Activated T-helper 1 cell treated with Interleukin-2 at 50 U/mL for 16 hours (primary cell): ENCODE measurements around the gene MIB2.

ENCODE experiments used
- DNase-seq: peaks from one replicate; pipeline ENCODE4 v3.0.0-alpha.2; 2020; ENCODE audit warnings: low read depth

The MIB2 gene

DNA sequence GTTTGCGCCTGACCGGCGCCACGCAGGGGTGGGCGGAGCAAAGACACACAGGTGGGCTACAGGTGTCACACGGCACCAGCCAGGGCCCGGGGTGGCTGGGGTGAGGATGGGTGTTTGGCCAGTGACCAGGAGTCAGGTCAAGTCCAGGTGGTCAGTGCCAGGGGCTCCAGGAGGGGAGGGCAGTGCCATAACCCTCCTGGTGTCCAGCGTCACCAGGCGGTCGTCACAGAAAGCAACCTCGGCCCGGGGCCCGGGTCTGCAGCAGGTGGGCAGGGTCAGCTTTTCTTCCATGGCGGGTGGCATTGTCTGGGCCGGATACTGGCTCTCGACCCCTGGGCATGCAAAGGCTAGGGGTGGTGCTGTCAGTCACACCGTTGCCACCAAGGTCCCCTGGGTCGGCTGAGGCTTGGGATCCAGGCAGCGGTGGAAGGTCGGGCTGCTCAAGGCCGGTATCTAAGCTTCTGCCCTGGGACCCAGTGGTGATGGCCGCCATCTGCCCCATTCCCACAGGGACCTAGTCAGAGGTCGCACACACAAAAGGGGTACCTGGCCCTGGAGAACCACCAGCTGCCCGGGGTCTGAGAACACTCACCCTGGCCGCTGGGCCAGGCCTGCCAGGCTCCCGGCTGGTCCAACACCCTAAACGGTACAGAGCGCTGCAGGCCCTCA, 17.1 kb upstream of the MIB2 start:
- no peak for DNase-seq

DNA sequence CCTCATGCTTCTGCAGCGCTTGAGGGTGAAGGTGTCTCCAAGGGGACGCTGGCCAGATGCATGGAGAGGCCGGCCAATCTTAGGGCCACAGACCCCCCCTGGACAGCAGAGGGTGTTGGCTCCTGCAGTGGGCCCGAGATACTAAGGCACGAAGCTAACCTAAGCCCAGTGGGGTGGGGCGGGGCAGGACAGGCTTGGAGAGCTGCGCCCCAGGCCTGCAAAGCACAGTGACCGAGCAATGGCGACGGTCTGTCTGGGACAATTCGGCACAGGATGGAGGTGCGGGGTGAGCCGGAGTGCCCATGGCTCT, 16.6 kb upstream of the MIB2 start:
- DNase-seq, result no peak

DNA sequence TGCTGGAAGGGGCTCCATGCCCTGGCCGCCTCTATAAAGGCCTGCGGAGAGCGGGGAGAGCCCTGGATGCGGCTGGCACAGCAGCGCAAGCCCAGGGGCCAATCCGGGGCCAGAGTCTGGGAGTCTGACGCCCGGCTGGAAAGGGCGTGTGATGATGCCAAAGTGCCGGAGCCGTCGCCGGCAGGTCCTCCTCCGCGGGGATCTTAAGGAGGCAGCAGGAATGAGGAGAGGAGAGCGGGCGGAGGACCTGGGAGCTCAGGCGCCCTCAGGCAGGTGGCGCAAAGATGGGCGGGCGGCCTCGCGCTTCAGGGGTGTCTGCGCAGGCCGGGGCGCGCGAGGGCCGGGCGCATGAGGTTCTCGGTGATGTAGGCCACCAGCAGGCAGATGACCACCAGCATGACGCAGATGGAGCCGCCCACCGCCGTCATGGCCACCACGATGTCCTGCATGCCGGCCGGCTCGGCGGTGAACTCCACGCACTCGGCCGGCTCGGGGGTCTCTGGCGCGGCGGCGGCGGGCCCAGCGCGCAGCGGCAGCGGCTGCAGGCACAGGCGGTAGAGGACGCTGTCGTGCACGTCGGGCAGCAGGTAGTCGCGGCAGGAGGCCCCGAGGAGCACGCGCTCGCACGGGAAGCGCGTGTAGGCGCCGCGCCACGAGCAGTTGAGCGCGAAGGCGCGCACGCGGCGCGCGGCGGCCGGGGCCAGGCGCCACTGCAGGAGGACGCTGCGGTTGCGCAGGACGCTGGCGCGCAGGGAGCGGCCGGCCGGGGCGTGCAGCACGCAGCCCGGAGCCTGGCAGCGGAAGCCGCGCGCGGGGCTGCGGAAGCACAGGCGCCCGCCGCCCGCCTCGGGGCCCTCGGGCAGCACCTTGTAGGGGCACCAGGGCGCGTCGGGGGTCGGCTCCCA, 16.0 kb upstream of the MIB2 start:
- no peak for DNase-seq

DNA sequence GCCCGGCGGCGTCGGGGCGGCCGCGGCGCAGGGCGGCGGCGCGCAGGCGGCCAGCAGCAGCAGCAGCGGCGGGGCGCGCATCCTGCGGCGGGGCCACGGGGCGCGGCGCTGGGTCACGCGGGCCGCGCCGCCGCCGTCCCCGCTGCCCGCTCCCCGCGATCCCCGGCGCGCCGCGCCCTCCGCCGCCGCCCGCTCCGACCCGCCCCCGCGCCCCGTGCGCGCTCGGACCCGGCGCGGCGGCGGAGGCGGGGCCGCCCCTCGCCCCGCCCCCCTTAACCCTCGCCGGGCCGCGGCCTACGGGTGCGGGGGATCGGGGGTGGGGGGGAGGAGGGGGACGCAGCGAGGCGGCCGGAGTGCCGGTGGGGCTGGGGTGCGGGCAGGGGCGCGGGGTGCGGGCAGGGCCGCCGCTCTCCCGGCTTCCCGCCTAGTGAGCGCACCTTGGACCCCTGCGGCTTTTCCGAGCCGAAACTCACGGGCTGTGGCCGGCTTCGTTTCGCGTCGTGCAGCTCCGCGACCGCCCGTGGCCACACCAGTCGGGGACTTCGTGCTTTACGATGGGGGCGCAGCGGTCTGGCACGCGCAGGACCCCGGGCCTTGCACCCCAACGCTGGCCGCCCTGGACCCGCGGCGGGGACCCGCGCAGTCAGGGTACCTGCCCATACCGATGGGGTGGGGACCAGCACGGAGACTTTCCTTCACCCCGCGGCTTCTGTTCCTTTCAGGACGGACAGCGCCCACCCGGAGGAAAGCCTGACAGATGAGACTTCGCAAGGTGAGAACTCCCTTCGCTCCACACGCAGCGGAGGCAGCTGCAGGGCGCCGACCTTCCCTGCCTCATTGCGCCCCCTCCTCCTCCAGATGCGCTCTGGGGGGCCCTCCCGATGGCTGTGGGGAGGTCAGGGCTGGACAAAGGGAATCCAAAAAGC, 15.1 kb upstream of the MIB2 start, which contains the start of gene FNDC10:
Gene FNDC10 (minus strand): TSS at position 201 of the 926 bp plus-strand sequence. CDS start 120 bp downstream, at position 81.
- DNase-seq, result no peak

DNA sequence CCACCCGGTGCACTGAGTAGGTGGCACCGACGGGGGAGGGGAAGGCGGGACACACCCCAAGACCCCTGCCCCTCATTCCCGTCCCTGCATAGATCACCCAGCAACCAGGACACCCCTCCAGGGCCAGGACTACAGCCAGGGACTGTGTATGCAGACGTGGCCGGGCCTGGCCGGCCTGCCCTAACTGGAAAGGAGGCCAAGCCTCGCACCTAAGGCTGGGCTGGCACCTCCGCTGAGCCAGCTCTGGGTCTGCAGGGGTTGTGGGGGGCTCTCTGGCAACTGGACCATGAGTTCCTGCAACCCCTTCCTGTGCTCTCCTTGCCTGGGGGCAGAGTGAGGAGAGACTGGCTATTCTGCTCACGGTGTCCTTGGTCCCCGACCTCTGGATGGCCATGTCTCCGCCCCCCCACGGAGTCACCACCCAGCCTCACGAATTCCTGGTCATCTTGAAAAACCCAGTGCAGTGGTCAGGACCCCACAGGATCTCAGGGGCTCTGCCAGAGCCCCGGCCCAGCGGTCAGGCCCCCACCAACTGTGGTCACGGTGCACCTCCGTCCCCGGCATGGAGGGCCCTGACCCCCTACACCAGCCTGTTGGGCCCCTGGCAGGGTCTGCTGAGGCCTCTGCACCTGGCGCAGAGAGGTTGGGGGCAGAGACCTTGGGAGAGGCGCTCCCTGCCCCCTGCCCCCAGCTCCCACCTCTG, 14.3 kb upstream of the MIB2 start:
- no peak for DNase-seq

DNA sequence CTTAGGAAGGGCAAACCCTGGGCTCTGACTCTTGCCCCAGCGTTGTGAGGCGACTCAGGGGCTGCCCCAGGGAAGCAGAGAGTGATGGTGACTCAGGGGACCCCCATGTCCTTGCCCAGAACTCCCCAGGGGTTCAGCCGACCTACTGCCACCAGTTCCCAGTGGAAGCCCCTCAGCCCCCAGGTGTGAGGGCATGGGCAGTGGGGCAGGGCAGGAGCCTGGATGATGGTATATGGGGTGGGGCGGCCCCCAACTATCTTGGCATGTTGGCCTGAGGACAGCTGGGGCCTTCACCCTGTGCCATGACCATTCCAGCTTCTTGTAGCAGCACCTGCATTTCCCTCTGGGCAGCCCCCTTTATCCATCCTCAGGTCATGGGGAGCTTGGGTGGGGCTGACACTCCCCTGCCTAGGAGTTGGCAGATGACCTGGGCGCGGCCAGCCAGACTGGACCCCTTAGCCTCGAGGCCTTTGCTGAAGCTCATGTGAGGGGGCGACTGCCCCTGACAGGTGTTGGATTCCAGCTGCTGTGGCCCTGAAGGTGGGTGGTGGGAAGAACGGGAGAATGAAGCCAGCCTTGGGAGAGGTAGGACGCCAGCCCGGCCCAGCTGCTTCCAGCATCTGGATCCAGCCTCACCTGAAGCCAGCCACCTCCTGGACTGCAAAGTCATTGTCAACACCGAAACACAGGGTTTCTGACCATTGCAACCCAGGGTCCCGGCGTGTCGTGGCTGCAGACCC, 13.6 kb upstream of the MIB2 start:
- DNase-seq, result no peak

DNA sequence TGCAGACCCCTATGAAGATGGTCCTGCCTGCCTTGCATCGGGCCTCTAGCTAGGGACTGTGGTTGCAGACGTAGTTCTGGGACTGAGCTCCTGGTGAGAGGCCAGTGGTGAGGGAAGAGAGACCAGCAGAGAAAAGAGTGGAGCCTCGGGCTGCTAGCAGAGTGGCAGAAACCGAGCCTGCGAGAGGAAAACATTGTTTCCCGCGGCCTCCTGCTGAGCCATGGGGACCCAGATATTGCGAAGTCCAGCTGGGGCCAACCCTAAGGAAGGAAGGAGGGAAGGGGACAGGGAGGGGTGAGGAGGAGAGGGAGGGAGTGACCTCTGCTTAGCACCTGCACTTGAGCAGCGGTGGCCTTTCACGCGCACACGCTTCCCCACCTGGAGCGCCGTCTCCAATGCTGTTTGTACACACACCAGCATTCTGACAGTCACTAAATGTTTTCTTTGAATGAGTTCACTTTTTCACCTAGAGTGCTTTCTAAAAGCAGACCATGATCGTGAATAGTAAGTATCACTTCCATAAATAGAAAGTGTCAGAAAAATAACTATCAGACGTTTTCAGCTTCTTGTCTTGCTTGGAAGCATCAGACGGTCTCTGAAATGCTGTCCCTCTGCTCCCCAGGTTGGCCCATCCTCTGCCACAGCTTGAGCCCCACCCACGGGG, 12.9 kb upstream of the MIB2 start:
- DNase-seq, result no peak

DNA sequence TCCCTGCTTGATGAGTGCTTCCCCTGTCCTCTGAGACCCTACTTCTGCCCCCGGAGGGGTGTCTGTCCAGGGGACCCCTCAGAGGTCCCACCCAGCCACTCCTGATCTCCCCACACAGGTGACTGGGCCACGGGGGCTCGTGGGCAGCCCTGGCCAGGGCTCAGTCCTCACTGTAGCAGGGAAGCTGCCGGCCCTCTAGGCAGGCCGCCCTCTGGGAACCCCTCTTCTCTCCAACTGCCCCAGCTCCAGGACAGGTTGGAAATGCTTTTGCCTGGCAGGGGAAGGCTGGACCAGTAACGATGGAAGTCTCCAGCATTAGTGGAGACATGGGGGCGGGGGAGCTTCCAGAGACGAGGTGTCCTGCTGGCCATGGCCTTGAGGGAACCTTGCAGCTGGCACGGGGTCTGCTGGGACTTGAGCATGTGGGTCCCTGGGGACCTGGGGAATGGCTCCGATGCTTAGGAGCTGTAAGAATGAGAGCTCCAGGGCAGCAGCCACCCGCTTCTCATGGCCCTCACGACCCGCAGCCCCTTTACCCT, 12.3 kb upstream of the MIB2 start:
- no peak for DNase-seq

DNA sequence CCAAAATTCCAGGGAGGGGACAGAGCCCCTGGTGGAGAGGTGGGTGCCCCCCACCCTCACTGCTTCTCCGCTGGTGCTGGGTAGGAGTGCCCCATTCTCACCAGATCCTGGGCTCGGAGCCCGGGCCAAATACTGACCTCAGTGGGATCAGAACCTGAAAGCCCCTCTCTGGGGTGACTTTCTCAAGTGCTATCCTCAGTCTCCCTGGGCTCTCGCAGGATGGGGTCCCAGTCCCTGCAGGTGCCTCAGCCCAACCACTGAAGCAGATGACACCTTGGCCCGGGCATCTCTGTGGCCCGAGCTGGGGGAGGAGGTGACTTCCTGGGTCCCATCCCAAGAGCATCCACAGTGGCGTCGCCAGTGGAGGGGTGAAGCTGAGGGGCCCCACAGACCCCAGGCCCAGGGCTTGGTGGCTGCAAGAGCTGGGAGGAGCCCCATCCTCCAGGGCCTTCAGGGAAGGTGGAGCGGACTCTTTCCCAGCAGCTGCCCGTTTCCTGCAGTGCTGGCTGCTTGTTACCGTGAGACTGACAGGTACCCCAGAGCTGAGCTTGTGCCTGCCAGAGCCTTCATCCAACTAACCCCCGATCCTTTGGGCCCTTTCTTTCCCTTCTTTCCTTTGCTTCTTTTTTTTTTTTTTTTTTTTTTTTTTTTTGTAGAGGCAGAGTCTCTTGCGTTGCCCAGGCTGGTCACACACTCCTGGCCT, 11.5 kb upstream of the MIB2 start:
- no peak for DNase-seq

DNA sequence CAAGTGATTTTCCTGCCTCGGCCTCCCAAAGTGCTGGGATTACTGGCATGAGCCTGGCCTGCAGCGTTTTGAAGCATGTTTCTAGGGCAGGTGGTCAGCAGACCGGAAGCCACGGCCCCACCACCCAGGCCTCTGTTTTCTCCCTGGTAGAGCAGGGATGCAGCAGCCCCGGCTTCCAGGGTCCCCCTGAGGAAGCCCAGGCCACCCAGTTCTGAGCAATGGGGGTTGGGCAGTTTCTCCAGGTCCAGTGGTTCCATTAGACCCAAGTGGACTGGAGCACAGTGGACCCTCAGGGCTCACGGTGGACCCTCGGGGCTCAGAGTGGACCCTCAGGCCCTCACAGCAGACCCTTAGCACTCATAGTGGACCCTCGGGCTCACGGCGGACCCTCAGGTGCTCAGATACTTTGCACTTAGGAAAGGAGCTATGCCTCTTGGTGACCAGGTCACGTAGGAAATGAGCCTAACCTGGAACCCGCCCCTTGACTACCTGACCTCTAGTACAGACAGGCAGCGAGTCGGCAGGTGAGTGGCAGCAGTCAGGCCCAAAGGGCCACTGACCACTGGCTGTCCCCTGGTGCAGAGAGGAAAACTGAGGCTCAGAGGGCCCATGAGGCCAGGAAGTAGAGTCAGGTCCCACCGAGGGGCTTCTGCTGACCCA, 10.8 kb upstream of the MIB2 start:
- no peak for DNase-seq

DNA sequence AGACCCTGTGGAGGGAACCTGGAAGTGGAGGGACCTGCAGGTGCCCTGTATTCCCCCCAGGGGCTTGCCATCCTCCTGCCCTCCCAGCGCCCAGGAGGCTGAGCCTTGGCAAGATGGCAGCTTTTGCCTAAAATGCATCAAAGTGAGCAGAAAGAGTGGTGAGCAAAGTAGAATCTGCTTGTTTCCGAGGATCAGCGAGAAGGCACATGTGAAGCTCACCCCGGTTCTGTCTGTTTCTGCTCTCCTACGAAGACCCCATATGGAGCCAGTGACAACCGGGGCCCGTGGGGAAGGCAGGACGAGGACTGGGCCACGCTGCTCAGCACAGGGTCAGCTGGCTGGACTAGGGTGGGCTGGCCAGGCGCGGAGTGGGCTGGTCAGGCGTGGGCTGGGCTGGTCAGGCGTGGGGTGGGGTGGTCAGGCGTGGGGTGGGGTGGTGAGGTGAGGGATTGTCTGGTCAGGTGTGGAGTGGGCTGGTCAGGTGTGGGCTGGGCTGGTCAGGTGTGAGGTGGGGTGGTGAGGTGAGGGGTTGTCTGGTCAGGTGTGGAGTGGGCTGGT, 10.2 kb upstream of the MIB2 start:
- DNase-seq, result no peak

DNA sequence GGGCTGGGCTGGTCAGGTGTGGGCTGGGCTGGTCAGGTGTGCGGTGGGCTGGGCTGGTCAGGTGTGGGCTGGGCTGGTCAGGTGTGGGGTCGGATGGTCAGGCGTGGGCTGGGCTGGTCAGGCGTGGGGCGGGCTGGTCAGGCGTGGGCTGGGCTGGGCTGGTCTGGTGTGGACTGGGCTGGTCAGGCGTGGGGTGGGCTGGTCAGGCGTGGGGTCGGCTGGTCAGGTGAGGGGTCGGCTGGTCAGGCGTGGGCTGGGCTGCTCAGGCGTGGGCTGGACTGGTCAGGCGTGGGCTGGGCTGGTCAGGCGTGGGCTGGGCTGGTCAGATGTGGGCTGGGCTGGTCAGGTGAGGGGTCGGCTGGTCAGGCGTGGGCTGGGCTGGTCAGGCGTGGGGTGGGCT, 9.6 kb upstream of the MIB2 start:
- DNase-seq, result no peak

DNA sequence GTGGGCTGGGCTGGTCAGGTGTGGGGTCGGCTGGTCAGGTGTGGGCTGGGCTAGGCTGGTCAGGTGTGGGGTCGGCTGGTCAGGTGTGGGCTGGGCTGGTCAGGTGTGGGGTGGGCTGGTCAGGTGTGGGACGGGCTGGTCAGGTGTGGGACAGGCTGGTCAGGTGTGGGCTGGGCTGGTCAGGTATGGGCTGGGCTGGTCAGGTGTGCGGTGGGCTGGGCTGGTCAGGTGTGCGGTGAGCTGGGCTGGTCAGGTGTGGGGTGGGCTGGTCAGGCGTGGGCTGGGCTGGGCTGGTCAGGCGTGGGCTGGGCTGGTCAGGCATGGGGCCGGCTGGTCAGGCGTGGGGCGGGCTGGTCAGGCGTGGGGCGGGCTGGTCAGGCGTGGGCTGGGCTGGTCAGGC, 9.1 kb upstream of the MIB2 start:
- no peak for DNase-seq

DNA sequence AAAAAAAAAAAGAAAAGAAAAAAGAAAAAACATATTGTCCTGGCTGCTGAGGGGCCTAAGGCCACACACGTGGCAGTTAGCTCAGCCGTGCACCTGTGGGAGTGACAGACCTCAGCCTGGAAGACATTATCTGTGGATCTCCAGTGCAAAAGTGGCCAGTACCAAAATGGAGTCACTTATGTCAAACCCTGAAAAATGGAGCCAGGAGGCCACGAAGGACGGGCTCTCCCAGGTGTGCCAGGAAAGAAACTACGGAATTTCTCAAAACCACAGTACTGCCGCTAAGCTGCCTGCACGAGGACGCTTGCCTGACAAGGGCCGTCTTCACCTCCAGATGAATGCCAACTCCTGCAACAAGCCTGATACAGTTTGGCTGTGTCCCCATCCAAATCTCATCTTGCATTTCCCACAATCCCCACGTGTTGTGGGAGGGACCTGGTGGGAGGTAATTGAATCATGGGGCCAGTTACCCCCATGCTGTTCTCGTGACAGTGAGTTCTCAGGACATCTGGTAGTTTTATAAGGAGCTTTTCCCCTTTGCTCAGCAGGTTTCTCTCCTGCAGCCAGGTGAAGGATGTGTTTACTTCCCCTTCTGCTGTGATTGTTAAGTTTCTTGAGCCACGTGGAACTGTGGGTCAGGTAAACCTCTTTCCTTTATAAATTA, 5.3 kb upstream of the MIB2 start:
- no peak for DNase-seq

DNA sequence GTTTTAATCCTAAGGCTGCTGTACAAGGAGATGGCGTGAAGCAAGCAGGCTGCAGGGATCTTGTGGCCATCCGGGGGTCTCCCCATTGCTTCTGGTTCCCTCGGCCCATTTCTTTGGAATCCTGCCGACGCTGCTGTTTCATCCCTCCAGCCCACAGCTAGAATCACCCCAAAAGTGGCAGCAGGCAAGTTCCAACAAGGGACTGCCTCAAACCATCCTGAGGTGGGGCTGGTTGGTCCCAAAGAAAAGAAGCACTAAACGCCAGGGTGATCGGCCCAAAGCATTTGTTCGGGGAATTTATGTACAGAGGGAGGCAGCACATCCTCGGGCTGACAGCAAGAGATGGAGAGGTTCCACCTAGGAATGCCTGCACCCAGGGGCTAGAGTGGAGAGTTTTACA, 4.5 kb upstream of the MIB2 start:
- DNase-seq, result no peak

DNA sequence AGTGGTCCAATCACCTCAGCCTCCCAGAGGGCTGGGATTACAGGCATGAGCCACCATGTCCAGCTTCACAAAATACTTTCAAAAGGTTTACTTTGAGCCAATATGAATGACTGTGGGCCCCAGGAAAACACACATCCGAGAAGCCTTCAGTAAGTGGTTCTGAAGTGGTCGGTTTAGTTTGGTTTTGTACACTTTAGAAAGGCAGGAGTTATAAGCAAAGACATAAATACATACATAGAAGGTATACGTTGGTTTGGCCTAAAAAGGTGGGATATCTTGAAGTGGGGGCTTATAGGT, 3.2 kb upstream of the MIB2 start:
- DNase-seq, result no peak

DNA sequence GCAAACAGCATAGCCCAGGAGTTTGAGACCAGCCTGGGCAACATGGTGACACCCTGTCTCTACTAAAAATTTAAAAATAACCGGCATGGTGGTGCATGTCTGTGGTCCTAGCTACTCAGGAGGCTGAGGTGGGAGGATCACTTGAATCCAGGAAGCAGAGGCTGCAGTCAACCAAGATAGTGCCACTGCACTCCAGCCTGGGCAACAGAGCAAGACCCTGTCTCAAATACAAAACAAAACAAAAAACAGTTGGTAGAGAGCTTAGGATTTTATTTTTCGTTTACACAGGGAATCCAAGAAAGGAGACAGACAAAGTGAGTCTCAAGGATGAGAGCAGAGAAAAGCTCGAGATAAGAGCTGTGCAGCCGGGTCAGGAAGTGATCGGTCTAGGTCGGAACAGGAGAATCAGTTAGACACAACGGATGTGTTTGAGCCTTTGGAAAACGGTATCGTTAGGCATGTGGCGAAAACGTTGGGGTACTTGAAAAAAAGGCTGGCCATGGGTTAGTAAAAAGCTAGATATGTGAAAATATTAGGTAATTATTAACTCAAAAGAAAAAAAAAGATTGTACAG, 1.7 kb upstream of the MIB2 start:
- DNase-seq, result no peak
